NB4 (cell line): ENCODE measurements around the gene RASAL2.

ENCODE experiments used
- MYC ChIP-seq: IDR thresholded peaks from 2 replicates; pipeline ENCODE4 v1.6.1; 2011; ENCODE audit warnings: low read depth, low read length
- POLR2A ChIP-seq: IDR thresholded peaks from 2 replicates; pipeline ENCODE4 v1.6.1; 2011; ENCODE audit warnings: mild to moderate bottlenecking; ENCODE audit not compliant: insufficient read length; ENCODE audit errors: extremely low read depth
- TF ChIP-seq, protein P1 (sequence below): IDR thresholded peaks from one replicate; pipeline ENCODE4 v1.5.1; 2012; ENCODE audit warnings: low read depth, low read length
- TF ChIP-seq, protein P2 (sequence below): IDR thresholded peaks from 2 replicates; pipeline ENCODE4 v1.6.1; 2011; ENCODE audit warnings: low read depth, low read length

DNA sequence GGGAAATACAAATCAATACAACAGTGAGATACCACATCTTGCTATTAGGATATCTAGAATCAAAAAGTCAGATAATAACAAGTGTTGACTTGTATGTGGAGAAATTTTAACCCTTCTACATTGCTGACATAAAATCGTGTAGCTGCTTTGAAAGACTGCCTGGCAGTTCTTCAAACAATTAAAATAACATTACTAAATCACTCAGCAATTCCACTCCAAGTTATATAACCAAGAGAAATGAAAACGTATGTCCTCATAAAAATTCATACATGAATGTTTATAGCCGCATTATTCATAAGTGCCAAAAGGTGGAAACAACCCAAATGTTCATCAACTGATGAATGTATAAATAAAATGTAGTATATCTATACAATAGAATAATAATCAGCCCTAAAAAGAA is 164.6 kb downstream of the RASAL2 start:
- TF ChIP-seq, protein P1, sequence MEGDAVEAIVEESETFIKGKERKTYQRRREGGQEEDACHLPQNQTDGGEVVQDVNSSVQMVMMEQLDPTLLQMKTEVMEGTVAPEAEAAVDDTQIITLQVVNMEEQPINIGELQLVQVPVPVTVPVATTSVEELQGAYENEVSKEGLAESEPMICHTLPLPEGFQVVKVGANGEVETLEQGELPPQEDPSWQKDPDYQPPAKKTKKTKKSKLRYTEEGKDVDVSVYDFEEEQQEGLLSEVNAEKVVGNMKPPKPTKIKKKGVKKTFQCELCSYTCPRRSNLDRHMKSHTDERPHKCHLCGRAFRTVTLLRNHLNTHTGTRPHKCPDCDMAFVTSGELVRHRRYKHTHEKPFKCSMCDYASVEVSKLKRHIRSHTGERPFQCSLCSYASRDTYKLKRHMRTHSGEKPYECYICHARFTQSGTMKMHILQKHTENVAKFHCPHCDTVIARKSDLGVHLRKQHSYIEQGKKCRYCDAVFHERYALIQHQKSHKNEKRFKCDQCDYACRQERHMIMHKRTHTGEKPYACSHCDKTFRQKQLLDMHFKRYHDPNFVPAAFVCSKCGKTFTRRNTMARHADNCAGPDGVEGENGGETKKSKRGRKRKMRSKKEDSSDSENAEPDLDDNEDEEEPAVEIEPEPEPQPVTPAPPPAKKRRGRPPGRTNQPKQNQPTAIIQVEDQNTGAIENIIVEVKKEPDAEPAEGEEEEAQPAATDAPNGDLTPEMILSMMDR = no peak
- TF ChIP-seq POLR2A (no peak), MYC (no peak)
- TF ChIP-seq, protein P2, sequence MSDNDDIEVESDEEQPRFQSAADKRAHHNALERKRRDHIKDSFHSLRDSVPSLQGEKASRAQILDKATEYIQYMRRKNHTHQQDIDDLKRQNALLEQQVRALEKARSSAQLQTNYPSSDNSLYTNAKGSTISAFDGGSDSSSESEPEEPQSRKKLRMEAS = no peak
